Body of pancreas (tissue), 4 donors: ENCODE measurements around the gene BRIP1. TPM values are rescaled to one million over a fixed set of nuclear protein-coding genes. Genes with fewer than 3 reads are reported as not detected.

Source experiments
- ATAC-seq: fragments of 150-250 bp; one replicate; pipeline ENCODE4 v1.9.1; 2016
- DNase-seq, 4 donors: peaks; one replicate each; pipeline ENCODE4 v3.0.0-alpha.2; 2019
- H3K27ac ChIP-seq, 4 donors: fragments of 200-600 bp; sonication (generic); 1 replicate in 3 of 4; 2 replicates in 1 of 4; pipeline versions ENCODE4 v1.5.1 to v1.6.1; 2016 to 2019; ENCODE audit warnings: mild to moderate bottlenecking in 1 of 4, mixed read lengths in 1 of 4, moderate library complexity in 1 of 4
- H3K27me3 ChIP-seq, 2 donors: fragments of 200-600 bp; sonication (generic); one replicate each; pipeline ENCODE4 v1.6.0; 2016; ENCODE audit warnings: mild to moderate bottlenecking in 1 of 2
- H3K36me3 ChIP-seq, 2 donors: fragments of 200-600 bp; sonication (generic); replicated peaks in 1 of 2; 2 replicates each; pipeline ENCODE4 v1.5.1; 2016; ENCODE audit warnings: low read depth in 2 of 2; ENCODE audit not compliant: insufficient read depth in 1 of 2
- H3K4me1 ChIP-seq: fragments of 200-600 bp; sonication (generic); one replicate; pipeline ENCODE4 v1.6.0; 2016
- H3K4me3 ChIP-seq, 2 donors: fragments of 200-600 bp; sonication (generic); 1 replicate in 1 of 2; 2 replicates in 1 of 2; pipeline ENCODE4 v1.5.1; 2016 to 2019
- H3K9me3 ChIP-seq, 3 donors: fragments of 200-600 bp; sonication (generic); 1 replicate in 2 of 3; 2 replicates in 1 of 3; pipeline ENCODE4 v1.5.1; 2016
- POLR2A ChIP-seq, 3 donors: fragments of 450-650 bp; IDR thresholded peaks; one replicate each; pipeline ENCODE4 v1.6.1; 2016; ENCODE audit warnings: antibody characterized with exemption in 3 of 3, mild to moderate bottlenecking in 2 of 3
- WGBS, 2 donors: methylation state at CpG; one replicate each; pipeline ENCODE4 v1.1.5; 2017; 5-methylcytosine and 5-hydroxymethylcytosine counted together
- intact Hi-C: fragments of 100-400 bp; cut with DNase I; formaldehyde crosslinking; loops from one replicate; pipeline ENCODE4 v1.15.1; 2023
- total RNA-seq, 2 donors: library from RNA; depleted of rRNA; stranded (reverse); fragments of >200 nt; gene quantifications; one replicate each; pipeline ENCODE4 v1.1.0, GENCODE V29; 2016
- TF ChIP-seq, protein P1 (sequence below), 7 experiments: fragments of 450-650 bp in 4 of 7; fragments of 200-600 bp in 3 of 7; sonication (generic) in 3 of 7; IDR thresholded peaks; one replicate each; pipeline ENCODE4 v1.5.1; 2016 to 2019; ENCODE audit warnings: antibody characterized with exemption in 7 of 7

BRIP1 gene
- total RNA-seq, 2 donors from 2014 or later = under 0.01 to 0.33 TPM

DNA sequence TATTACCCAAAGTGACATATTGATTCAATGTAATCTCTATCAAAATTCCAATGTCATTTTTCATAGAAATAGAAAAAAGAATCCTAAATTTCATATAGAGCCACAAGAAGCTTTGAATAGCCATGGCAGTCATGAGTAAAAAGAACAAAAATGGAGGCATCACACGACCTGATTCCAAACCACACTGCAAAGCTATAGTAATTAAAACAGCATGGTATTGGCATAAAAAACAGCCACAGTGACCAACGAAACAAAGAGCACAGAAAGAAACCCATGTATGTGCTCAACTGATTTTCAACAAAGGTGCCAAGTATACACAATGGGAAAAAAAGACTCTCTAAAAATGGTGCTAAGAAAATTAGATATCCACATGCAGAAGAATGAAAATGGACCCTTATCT, 101.5 kb downstream of the BRIP1 start:
- no peaks in the 10 kb centered on the region for H3K36me3 ChIP-seq
- DNase-seq (no peak), ATAC-seq (no peak)
- H3K27ac ChIP-seq = no peak overlapping the region
- TF ChIP-seq, protein P1, sequence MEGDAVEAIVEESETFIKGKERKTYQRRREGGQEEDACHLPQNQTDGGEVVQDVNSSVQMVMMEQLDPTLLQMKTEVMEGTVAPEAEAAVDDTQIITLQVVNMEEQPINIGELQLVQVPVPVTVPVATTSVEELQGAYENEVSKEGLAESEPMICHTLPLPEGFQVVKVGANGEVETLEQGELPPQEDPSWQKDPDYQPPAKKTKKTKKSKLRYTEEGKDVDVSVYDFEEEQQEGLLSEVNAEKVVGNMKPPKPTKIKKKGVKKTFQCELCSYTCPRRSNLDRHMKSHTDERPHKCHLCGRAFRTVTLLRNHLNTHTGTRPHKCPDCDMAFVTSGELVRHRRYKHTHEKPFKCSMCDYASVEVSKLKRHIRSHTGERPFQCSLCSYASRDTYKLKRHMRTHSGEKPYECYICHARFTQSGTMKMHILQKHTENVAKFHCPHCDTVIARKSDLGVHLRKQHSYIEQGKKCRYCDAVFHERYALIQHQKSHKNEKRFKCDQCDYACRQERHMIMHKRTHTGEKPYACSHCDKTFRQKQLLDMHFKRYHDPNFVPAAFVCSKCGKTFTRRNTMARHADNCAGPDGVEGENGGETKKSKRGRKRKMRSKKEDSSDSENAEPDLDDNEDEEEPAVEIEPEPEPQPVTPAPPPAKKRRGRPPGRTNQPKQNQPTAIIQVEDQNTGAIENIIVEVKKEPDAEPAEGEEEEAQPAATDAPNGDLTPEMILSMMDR (IDR thresholded peaks at IDR 0.05) = no peak
- no peak for TF ChIP-seq POLR2A (IDR thresholded peaks at IDR 0.05)
- no peaks in the 10 kb centered on the region for H3K4me1 ChIP-seq
- H3K27me3 ChIP-seq = no peaks in the 10 kb centered on the region
- H3K4me3 ChIP-seq = no peak overlapping the region
- intact Hi-C loops = no loop called here
- WGBS, 2 donors = 87 to 90% methylated on average over 2 of the region's 2 CpGs
- no peaks in the 10 kb centered on the region for H3K9me3 ChIP-seq

GRCh38 chr17:61759362-61759761, 104.0 kb downstream of the BRIP1 start:
- no peak overlapping the region for H3K4me3 ChIP-seq
- TF ChIP-seq, protein P1 (IDR thresholded peaks at IDR 0.05) = no peak
- no peak for TF ChIP-seq POLR2A (IDR thresholded peaks at IDR 0.05)
- no peak for DNase-seq
- intact Hi-C loops = no loop called here
- WGBS, 2 donors = 94 to 100% methylated on average over 1 of the region's 1 CpG
- H3K27me3 ChIP-seq = no peaks in the 10 kb centered on the region
- H3K27ac ChIP-seq = no peak overlapping the region
- no peaks in the 10 kb centered on the region for H3K9me3 ChIP-seq
- H3K36me3 ChIP-seq = no peaks in the 10 kb centered on the region
- no peaks in the 10 kb centered on the region for H3K4me1 ChIP-seq
- no peak for ATAC-seq

DNA sequence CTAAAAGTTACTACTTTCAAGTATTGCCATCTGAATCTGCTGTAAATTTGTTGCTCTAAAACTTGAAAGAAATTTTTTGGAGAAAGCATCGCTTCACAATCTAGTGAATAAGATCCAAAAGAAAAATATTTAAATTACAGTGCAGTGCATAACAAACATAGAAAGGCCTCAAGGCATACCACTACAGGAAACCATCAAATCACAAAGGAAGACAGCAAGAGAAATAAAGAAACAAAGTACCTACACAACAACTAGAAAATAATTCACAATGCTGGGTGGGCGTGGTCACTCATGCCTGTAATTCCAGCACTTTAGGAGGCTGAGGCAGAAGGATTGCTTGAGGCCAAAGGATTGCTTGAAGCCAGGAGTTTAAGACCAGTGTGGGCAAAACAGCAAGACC, 104.9 kb downstream of the BRIP1 start:
- H3K36me3 ChIP-seq = no peaks in the 10 kb centered on the region
- H3K27ac ChIP-seq = no peak overlapping the region
- 98 to 99% methylated on average over 2 of the region's 2 CpGs for WGBS, 2 donors
- H3K4me1 ChIP-seq = no peaks in the 10 kb centered on the region
- H3K9me3 ChIP-seq = no peaks in the 10 kb centered on the region
- no peak for DNase-seq
- H3K27me3 ChIP-seq = no peaks in the 10 kb centered on the region
- no peak overlapping the region for H3K4me3 ChIP-seq
- TF ChIP-seq, protein P1 (IDR thresholded peaks at IDR 0.05) = no peak
- TF ChIP-seq POLR2A (IDR thresholded peaks at IDR 0.05) = no peak
- ATAC-seq = no peak
- intact Hi-C loops = no loop called here

DNA sequence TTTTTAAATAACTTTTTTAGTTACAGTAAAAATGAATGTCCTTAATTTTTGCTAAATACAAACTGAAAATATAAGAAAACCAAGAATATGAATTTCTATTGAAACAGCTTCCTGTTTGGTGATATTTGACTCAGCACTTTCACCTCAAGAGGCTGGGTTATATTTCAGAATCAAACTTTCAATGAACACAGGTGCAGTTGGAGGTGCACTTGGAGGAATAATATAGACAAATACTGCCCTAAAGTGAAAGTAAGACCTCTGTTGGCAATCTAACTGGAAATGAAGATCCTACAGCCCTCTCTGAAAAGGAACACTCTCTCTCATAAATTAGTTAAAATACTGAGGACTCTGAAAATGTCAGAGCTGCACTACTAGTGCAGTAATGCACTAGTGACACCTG, 106.2 kb downstream of the BRIP1 start:
- no peak overlapping the region for H3K27ac ChIP-seq
- ATAC-seq = no peak
- no peak for TF ChIP-seq POLR2A (IDR thresholded peaks at IDR 0.05)
- TF ChIP-seq, protein P1 (IDR thresholded peaks at IDR 0.05) = no peak
- no peaks in the 10 kb centered on the region for H3K9me3 ChIP-seq
- H3K4me3 ChIP-seq = no peak overlapping the region
- intact Hi-C loops = no loop called here
- H3K36me3 ChIP-seq = no peaks in the 10 kb centered on the region
- no peaks in the 10 kb centered on the region for H3K4me1 ChIP-seq
- H3K27me3 ChIP-seq = no peaks in the 10 kb centered on the region
- DNase-seq = no peak

GRCh38 chr17:61756561-61756960, 106.8 kb downstream of the BRIP1 start:
- intact Hi-C loops = no loop called here
- H3K4me3 ChIP-seq = no peak overlapping the region
- ATAC-seq (no peak), DNase-seq (no peak)
- no peaks in the 10 kb centered on the region for H3K27me3 ChIP-seq
- no peaks in the 10 kb centered on the region for H3K9me3 ChIP-seq
- H3K27ac ChIP-seq = no peak overlapping the region
- no peaks in the 10 kb centered on the region for H3K36me3 ChIP-seq
- WGBS, 2 donors = 93 to 97% methylated on average over 1 of the region's 1 CpG
- TF ChIP-seq POLR2A (IDR thresholded peaks at IDR 0.05) = no peak
- TF ChIP-seq, protein P1 (IDR thresholded peaks at IDR 0.05) = no peak
- no peaks in the 10 kb centered on the region for H3K4me1 ChIP-seq
